Metanephros (tissue), 1 donor: ENCODE measurements around the gene TIGD7. TPM values are rescaled to one million over a fixed set of nuclear protein-coding genes. Genes with fewer than 3 reads are reported as not detected.

Experiments used
- total RNA-seq: library from RNA; depleted of rRNA; stranded (reverse); fragments of >200 nt; gene quantifications from one replicate; pipeline ENCODE4 v1.2.3, GENCODE V29; 2014

TIGD7 gene
- 14.2 TPM for total RNA-seq

GRCh38 chr16:3305109-3306068 lies at the start of gene TIGD7, which contains the start of gene ZNF75A:
TSS of gene TIGD7 (minus strand) at chr16:3305430. CDS start at chr16:3300614, 4,816 bp downstream.
TSS of gene ZNF75A (plus strand) at chr16:3305497. CDS start at chr16:3308429, 2,932 bp downstream.

GRCh38 chr16:3282730-3283542 lies 22.3 kb downstream of the TIGD7 start, which contains the start of gene ZNF263:
TSS of gene ZNF263 (plus strand) at chr16:3283491. CDS start at chr16:3283819, 328 bp downstream.

GRCh38 chr16:3256146-3256865 lies 48.9 kb downstream of the TIGD7 start, which contains the start of gene MEFV:
TSS of gene MEFV (minus strand) at chr16:3256633. CDS start at chr16:3256587, 46 bp downstream.

Other genes with a start within 250 kb of the TIGD7 start
- gene IL32, start 239.8 kb downstream of the TIGD7 start, total RNA-seq: 44.8 TPM
- gene ZSCAN10, start 206.1 kb downstream of the TIGD7 start, total RNA-seq: 0.12 TPM
- 19.0 TPM for gene ZNF205, start 192.8 kb downstream of the TIGD7 start, total RNA-seq
- 13.0 TPM for gene ZNF213, start 170.4 kb downstream of the TIGD7 start, total RNA-seq
- not detected for gene OR1F1, start 117.2 kb downstream of the TIGD7 start, total RNA-seq
- gene ZNF200, start 70.3 kb downstream of the TIGD7 start, total RNA-seq: 9.2 TPM
- 2.9 TPM for gene MEFV, start 48.8 kb downstream of the TIGD7 start, total RNA-seq
- gene ZNF263, start 21.9 kb downstream of the TIGD7 start, total RNA-seq: 55.0 TPM
- 36.3 TPM for gene ZNF75A, start 67 bp upstream of the TIGD7 start, total RNA-seq
- gene OR2C1, start 50.5 kb upstream of the TIGD7 start, total RNA-seq: 1.3 TPM
- gene ZSCAN32, start 95.6 kb upstream of the TIGD7 start, total RNA-seq: 13.0 TPM
- 9.0 TPM for gene ZNF174, start 95.8 kb upstream of the TIGD7 start, total RNA-seq
- gene ZNF597, start 138.1 kb upstream of the TIGD7 start, total RNA-seq: 2.7 TPM
- 27.6 TPM for gene NAA60, start 138.2 kb upstream of the TIGD7 start, total RNA-seq
- gene C16orf90, start 190.1 kb upstream of the TIGD7 start, total RNA-seq: not detected
- 16.9 TPM for gene CLUAP1, start 195.6 kb upstream of the TIGD7 start, total RNA-seq